Activated CD8-positive, alpha-beta T cell treated with anti-CD3 and anti-CD28 coated beads for 36 hours (primary cell): Measurements from ENCODE around the gene KRTAP12-2. TPM values are rescaled to one million over a fixed set of nuclear protein-coding genes. Genes with fewer than 3 reads are reported as not detected.

ENCODE experiments used
- ATAC-seq: fragments of 200-7000 bp; cut with Tn5 transposase; one replicate; pipeline ENCODE4 v1.10.0; 2021; ENCODE audit warnings: mild to moderate bottlenecking, moderate library complexity
- CTCF ChIA-PET: fragments of 350-600 bp; sonication (Branson Sonifier 250); formaldehyde crosslinking; loops from one replicate; lab custom pipeline; 2021; ENCODE audit warnings: antibody characterized with exemption; lab: Charles Lee
- POLR2A ChIA-PET: fragments of 350-600 bp; sonication (Branson Sonifier 250); formaldehyde crosslinking; loops from one replicate; lab custom pipeline; 2021; ENCODE audit warnings: antibody characterized with exemption; lab: Charles Lee
- DNase-seq: peaks from one replicate; pipeline ENCODE4 v3.0.0-alpha.2; 2020
- H3K27ac Mint-ChIP-seq: one replicate; pipeline ENCODE4 v1.8.0; 2021; ENCODE audit warnings: mild to moderate bottlenecking, mixed read lengths
- H3K27me3 Mint-ChIP-seq: one replicate; pipeline ENCODE4 v1.8.0; 2021; ENCODE audit warnings: mixed read lengths
- H3K36me3 Mint-ChIP-seq: one replicate; pipeline ENCODE4 v1.8.0; 2021; ENCODE audit warnings: low read depth, mixed read lengths
- H3K4me1 Mint-ChIP-seq: one replicate; pipeline ENCODE4 v1.8.0; 2021; ENCODE audit warnings: low read depth, mixed read lengths
- H3K4me3 Mint-ChIP-seq: one replicate; pipeline ENCODE4 v1.8.0; 2021; ENCODE audit warnings: mild to moderate bottlenecking, moderate library complexity, mixed read lengths
- H3K9me3 Mint-ChIP-seq: one replicate; pipeline ENCODE4 v1.8.0; 2021; ENCODE audit warnings: mixed read lengths
- intact Hi-C: fragments of 100-400 bp; cut with micrococcal nuclease; formaldehyde crosslinking; loops from one replicate; pipeline ENCODE4 v1.10.0; 2022
- total RNA-seq, 2 experiments: library from RNA; stranded (reverse); gene quantifications; one replicate each; pipeline ENCODE4 v1.2.3, GENCODE V29; 2021
- TF ChIP-seq, protein P1 (sequence below): fragments of 200-600 bp; IDR thresholded peaks from one replicate; pipeline ENCODE4 v1.8.0; 2022; ENCODE audit warnings: antibody characterized with exemption, mild to moderate bottlenecking

Gene KRTAP12-2
- total RNA-seq, 2 experiments from 2014 or later, result not detected

- Mint-ChIP-seq H3K9me3 (peaks cover 20% of the 10 kb centered on the region), H3K4me3 (no peak within 1 kb of the TSS), H3K4me1 (no peaks in the 10 kb centered on the region), H3K27me3 (no peaks in the 10 kb centered on the region), H3K36me3 (peaks cover 2% of the 10 kb centered on the region), H3K27ac (no peak within 1 kb of the TSS)
- DNase-seq (no peak), ATAC-seq (no peak)
- ChIA-PET POLR2A (interaction anchor here (0.6 kb wide), 1 partner anchor 234 kb away, joined by 3 read pairs; no protein-coding TSS in a partner anchor), CTCF (no interaction called here)
- intact Hi-C loops, result no loop called here
- TF ChIP-seq, protein P1, sequence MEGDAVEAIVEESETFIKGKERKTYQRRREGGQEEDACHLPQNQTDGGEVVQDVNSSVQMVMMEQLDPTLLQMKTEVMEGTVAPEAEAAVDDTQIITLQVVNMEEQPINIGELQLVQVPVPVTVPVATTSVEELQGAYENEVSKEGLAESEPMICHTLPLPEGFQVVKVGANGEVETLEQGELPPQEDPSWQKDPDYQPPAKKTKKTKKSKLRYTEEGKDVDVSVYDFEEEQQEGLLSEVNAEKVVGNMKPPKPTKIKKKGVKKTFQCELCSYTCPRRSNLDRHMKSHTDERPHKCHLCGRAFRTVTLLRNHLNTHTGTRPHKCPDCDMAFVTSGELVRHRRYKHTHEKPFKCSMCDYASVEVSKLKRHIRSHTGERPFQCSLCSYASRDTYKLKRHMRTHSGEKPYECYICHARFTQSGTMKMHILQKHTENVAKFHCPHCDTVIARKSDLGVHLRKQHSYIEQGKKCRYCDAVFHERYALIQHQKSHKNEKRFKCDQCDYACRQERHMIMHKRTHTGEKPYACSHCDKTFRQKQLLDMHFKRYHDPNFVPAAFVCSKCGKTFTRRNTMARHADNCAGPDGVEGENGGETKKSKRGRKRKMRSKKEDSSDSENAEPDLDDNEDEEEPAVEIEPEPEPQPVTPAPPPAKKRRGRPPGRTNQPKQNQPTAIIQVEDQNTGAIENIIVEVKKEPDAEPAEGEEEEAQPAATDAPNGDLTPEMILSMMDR, result no peak
Measured at GRCh38 chr21:44637018-44637850, 29.5 kb downstream of the KRTAP12-2 start, which contains the start of gene KRTAP10-10. KRTAP10-10 (plus strand) TSS chr21:44637356; CDS start chr21:44637418, 62 bp downstream.

- TF ChIP-seq, protein P1, result no peak
- H3K27ac Mint-ChIP-seq, result no peak overlapping the region
- H3K4me1 Mint-ChIP-seq, result no peaks in the 10 kb centered on the region
- intact Hi-C loops, result no loop called here
- no peaks in the 10 kb centered on the region for H3K27me3 Mint-ChIP-seq
- no peak for ATAC-seq
- POLR2A ChIA-PET, result interaction anchor here (0.6 kb wide), 1 partner anchor 233 kb away, joined by 3 read pairs; no protein-coding TSS in a partner anchor
- H3K9me3 Mint-ChIP-seq, result peaks cover 22% of the 10 kb centered on the region
- no peak overlapping the region for H3K4me3 Mint-ChIP-seq
- H3K36me3 Mint-ChIP-seq, result peaks cover 7% of the 10 kb centered on the region
- CTCF ChIA-PET, result no interaction called here
- no peak for DNase-seq
Measured at GRCh38 chr21:44636209-44637017, 30.3 kb downstream of the KRTAP12-2 start.

- Mint-ChIP-seq H3K9me3 (peaks cover 32% of the 10 kb centered on the region), H3K27ac (no peak overlapping the region), H3K36me3 (peaks cover 21% of the 10 kb centered on the region), H3K27me3 (no peaks in the 10 kb centered on the region), H3K4me3 (no peak overlapping the region), H3K4me1 (peaks cover 23% of the 10 kb centered on the region)
- ChIA-PET CTCF (interaction anchor here (1.2 to 1.5 kb wide), 2 partner anchors 10 to 15 kb away, joined by 3 to 4 read pairs; partner anchors contain the start of gene KRTAP10-11), POLR2A (interaction anchor here (0.6 to 1.4 kb wide), 2 partner anchors 121 to 146 kb away, joined by 3 to 5 read pairs; no protein-coding TSS in a partner anchor)
- DNase-seq, result no peak
- intact Hi-C loops, result no loop called here
- ATAC-seq, result no peak
- TF ChIP-seq, protein P1, result no peak
Measured at GRCh38 chr21:44632067-44632466, 34.7 kb downstream of the KRTAP12-2 start.

- Mint-ChIP-seq H3K27me3 (no peaks in the 10 kb centered on the region), H3K4me1 (peaks cover 30% of the 10 kb centered on the region), H3K27ac (peak overlapping the region; percentile 76), H3K9me3 (peaks cover 32% of the 10 kb centered on the region), H3K4me3 (no peak overlapping the region), H3K36me3 (peaks cover 21% of the 10 kb centered on the region)
- TF ChIP-seq, protein P1, result no peak
- DNase-seq, result no peak
- CTCF ChIA-PET, result no interaction called here
- peak; percentile 45 for ATAC-seq
- intact Hi-C loops, result no loop called here
- POLR2A ChIA-PET, result no interaction called here
Measured at GRCh38 chr21:44630440-44630839, 36.3 kb downstream of the KRTAP12-2 start.
